ENCODE measurements around the gene CCDC91. TPM values are rescaled to one million over a fixed set of nuclear protein-coding genes. Genes with fewer than 3 reads are reported as not detected.

CCDC91 gene
- polyA plus RNA-seq, 1 donor (not counting 4 experiments of a cell fraction or from before 2014, with no cell fraction given), result 26.5 TPM

- H3K27ac ChIP-seq (ENCODE audit: control insufficient read depth, insufficient read depth, low read length), result no peak overlapping the region
- no peak overlapping the region for H3K9ac ChIP-seq (ENCODE audit: control insufficient read depth, extremely low read depth, insufficient read depth, low read length)
- no peaks in the 10 kb centered on the region for H4K20me1 ChIP-seq (ENCODE audit: control insufficient read depth, extremely low read depth, insufficient read depth, low read length)
- H3K27me3 ChIP-seq (ENCODE audit: control insufficient read depth, extremely low read depth, insufficient read depth, low read length), result no peaks in the 10 kb centered on the region
- no peak for DNase-seq (ENCODE audit: low read depth, low spot score)
- no peaks in the 10 kb centered on the region for H3K79me2 ChIP-seq (ENCODE audit: control insufficient read depth, insufficient read depth, low read length)
- no peak for FAIRE-seq
- dilution Hi-C loops (cut with MboI; ENCODE audit: extremely low pct_ligation_motif_present, low sequenced_read_pairs), result no loop called here
- TF ChIP-seq, protein P1, sequence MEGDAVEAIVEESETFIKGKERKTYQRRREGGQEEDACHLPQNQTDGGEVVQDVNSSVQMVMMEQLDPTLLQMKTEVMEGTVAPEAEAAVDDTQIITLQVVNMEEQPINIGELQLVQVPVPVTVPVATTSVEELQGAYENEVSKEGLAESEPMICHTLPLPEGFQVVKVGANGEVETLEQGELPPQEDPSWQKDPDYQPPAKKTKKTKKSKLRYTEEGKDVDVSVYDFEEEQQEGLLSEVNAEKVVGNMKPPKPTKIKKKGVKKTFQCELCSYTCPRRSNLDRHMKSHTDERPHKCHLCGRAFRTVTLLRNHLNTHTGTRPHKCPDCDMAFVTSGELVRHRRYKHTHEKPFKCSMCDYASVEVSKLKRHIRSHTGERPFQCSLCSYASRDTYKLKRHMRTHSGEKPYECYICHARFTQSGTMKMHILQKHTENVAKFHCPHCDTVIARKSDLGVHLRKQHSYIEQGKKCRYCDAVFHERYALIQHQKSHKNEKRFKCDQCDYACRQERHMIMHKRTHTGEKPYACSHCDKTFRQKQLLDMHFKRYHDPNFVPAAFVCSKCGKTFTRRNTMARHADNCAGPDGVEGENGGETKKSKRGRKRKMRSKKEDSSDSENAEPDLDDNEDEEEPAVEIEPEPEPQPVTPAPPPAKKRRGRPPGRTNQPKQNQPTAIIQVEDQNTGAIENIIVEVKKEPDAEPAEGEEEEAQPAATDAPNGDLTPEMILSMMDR (optimal IDR thresholded peaks at IDR 0.05 in 1 of 3, IDR thresholded peaks at IDR 0.05 in 1 of 3, conservative IDR thresholded peaks at IDR 0.05 in 1 of 3; ENCODE audit: extremely low read depth in 1 of 3, insufficient read depth in 2 of 3, low read length in 3 of 3), result no peak
- TF ChIP-seq EZH2 (IDR thresholded peaks at IDR 0.05; ENCODE audit: low read length), result no peak
- no peak overlapping the region for H2AFZ ChIP-seq (ENCODE audit: control insufficient read depth, low read length)
- H3K4me3 ChIP-seq (ENCODE audit: control insufficient read depth in 2 of 3, extremely low read depth in 1 of 3, insufficient read depth in 2 of 3, low read depth in 1 of 3, low read length in 3 of 3), result no peak overlapping the region
- H3K4me2 ChIP-seq (ENCODE audit: control insufficient read depth, extremely low read depth, insufficient read depth, low read depth, low read length), result no peak overlapping the region
- no peaks in the 10 kb centered on the region for H3K9me3 ChIP-seq (ENCODE audit: control insufficient read depth, low read depth, low read length)
- H3K4me1 ChIP-seq (ENCODE audit: control insufficient read depth, extremely low read depth, insufficient read depth, low read length), result no peaks in the 10 kb centered on the region
- no peaks in the 10 kb centered on the region for H3K36me3 ChIP-seq (ENCODE audit: control insufficient read depth in 2 of 2, extremely low read depth in 1 of 2, insufficient read depth in 2 of 2, low read length in 2 of 2)
- no peaks in the 10 kb centered on the region for H3K9me1 ChIP-seq (ENCODE audit: control insufficient read depth, extremely low read depth, insufficient read depth, low read length)
Measured at GRCh38 chr12:28513983-28514382, 323.7 kb downstream of the CCDC91 start.

DNA sequence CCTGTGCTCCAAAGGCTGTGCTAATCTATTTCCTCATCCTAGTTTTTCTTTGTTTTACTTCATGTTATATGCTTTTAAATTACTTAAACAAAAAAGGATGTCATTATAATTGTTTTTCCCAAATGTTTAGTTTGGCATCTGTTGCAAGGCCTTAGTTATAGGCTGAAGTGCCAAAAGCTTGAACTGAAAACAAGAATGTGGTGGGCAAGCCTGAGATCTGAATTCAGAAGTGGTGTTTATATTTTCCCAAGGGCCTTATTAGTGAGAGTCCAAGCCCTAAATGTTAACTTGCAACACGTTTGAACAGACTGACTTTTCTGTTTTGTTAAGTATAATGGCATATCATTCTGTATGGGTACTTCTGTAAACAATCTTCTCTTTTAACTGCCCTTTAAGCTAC lies 326.8 kb downstream of the CCDC91 start:
- H3K9ac ChIP-seq (ENCODE audit: control insufficient read depth, extremely low read depth, insufficient read depth, low read length), result no peak overlapping the region
- no peaks in the 10 kb centered on the region for H3K36me3 ChIP-seq (ENCODE audit: control insufficient read depth in 2 of 2, extremely low read depth in 1 of 2, insufficient read depth in 2 of 2, low read length in 2 of 2)
- H3K4me3 ChIP-seq (ENCODE audit: control insufficient read depth in 2 of 3, extremely low read depth in 1 of 3, insufficient read depth in 2 of 3, low read depth in 1 of 3, low read length in 3 of 3), result no peak overlapping the region
- H3K9me1 ChIP-seq (ENCODE audit: control insufficient read depth, extremely low read depth, insufficient read depth, low read length), result no peaks in the 10 kb centered on the region
- no peaks in the 10 kb centered on the region for H3K4me1 ChIP-seq (ENCODE audit: control insufficient read depth, extremely low read depth, insufficient read depth, low read length)
- no peaks in the 10 kb centered on the region for H3K9me3 ChIP-seq (ENCODE audit: control insufficient read depth, low read depth, low read length)
- dilution Hi-C loops (cut with MboI; ENCODE audit: extremely low pct_ligation_motif_present, low sequenced_read_pairs), result no loop called here
- no peak overlapping the region for H3K4me2 ChIP-seq (ENCODE audit: control insufficient read depth, extremely low read depth, insufficient read depth, low read depth, low read length)
- DNase-seq (ENCODE audit: low read depth, low spot score) (no peak), FAIRE-seq (no peak)
- H4K20me1 ChIP-seq (ENCODE audit: control insufficient read depth, extremely low read depth, insufficient read depth, low read length), result no peaks in the 10 kb centered on the region
- no peak overlapping the region for H3K27ac ChIP-seq (ENCODE audit: control insufficient read depth, insufficient read depth, low read length)
- no peak overlapping the region for H2AFZ ChIP-seq (ENCODE audit: control insufficient read depth, low read length)
- no peaks in the 10 kb centered on the region for H3K27me3 ChIP-seq (ENCODE audit: control insufficient read depth, extremely low read depth, insufficient read depth, low read length)
- no peak for TF ChIP-seq EZH2 (IDR thresholded peaks at IDR 0.05; ENCODE audit: low read length)
- TF ChIP-seq, protein P1 (optimal IDR thresholded peaks at IDR 0.05 in 1 of 3, IDR thresholded peaks at IDR 0.05 in 1 of 3, conservative IDR thresholded peaks at IDR 0.05 in 1 of 3; ENCODE audit: extremely low read depth in 1 of 3, insufficient read depth in 2 of 3, low read length in 3 of 3), result no peak
- no peaks in the 10 kb centered on the region for H3K79me2 ChIP-seq (ENCODE audit: control insufficient read depth, insufficient read depth, low read length)
